Neural cell (in vitro differentiated cells): ENCODE results near the gene TSPAN9.

Source experiments
- CTCF ChIP-seq: fragments of 450-650 bp; IDR thresholded peaks from 2 replicates; pipeline ENCODE4 v1.5.1; 2014; ENCODE audit warnings: antibody characterized with exemption, mild to moderate bottlenecking, moderate library complexity; ENCODE audit not compliant: poor library complexity, severe bottlenecking
- EZH2 ChIP-seq: fragments of 200-600, 300-800 bp; shearing (Covaris generic), sonication (generic); IDR thresholded peaks from 2 replicates; pipeline ENCODE4 v1.6.1; 2014; ENCODE audit warnings: antibody characterized with exemption, low read length, borderline replicate concordance, mild to moderate bottlenecking; ENCODE audit not compliant: insufficient read depth, poor library complexity, severe bottlenecking
- POLR2AphosphoS5 ChIP-seq: IDR thresholded peaks from 2 replicates; pipeline ENCODE4 v1.6.1; 2012
- SMC3 ChIP-seq: fragments of 450-650 bp; conservative IDR thresholded peaks from 2 replicates; pipeline ENCODE4 v1.6.1; 2014; ENCODE audit warnings: antibody characterized with exemption, mild to moderate bottlenecking, moderate library complexity; ENCODE audit not compliant: poor library complexity
- TAF1 ChIP-seq: IDR thresholded peaks from 2 replicates; pipeline ENCODE4 v1.6.1; 2012; ENCODE audit warnings: low read depth

- no peak for TF ChIP-seq CTCF
- no peak for TF ChIP-seq SMC3
- no peak for TF ChIP-seq TAF1
- no peak for TF ChIP-seq EZH2
- no peak for TF ChIP-seq POLR2AphosphoS5
Observed at GRCh38 chr12:3038926-3039510, 38.2 kb upstream of the TSPAN9 start.
